NCI-H345 (cell line): ENCODE results near the gene CNKSR1.
A peak's percentile ranks its signal among the peaks of the same experiment; 100 is the strongest.
"Not testable (repeated sequence)": the region's sequence is repeated elsewhere in the genome, so short reads cannot be mapped to it uniquely, and the experiment has no call there.

ENCODE experiments used
- DNase-seq: peaks from one replicate; lab custom pipeline; 2025; lab: John Stamatoyannopoulos, UW

Gene CNKSR1

GRCh38 chr1:26225033-26225831, 47.9 kb downstream of the CNKSR1 start:
- no peak for DNase-seq

GRCh38 chr1:26230682-26231081, 53.4 kb downstream of the CNKSR1 start:
- not testable (repeated sequence) for DNase-seq

GRCh38 chr1:26233903-26234643, 56.8 kb downstream of the CNKSR1 start, which contains the start of gene CEP85:
CEP85 (plus strand) TSS chr1:26234200; CDS start chr1:26239784, 5,584 bp downstream.
- DNase-seq, result peak; percentile 99

GRCh38 chr1:26234644-26235370, 57.5 kb downstream of the CNKSR1 start:
- DNase-seq, result peak; percentile 15

- no peak for DNase-seq
Observed at GRCh38 chr1:26237230-26237966, 60.1 kb downstream of the CNKSR1 start.
